Ishikawa (cell line): Measurements from ENCODE around the gene CCL27.

ENCODE experiments used
- CEBPB ChIP-seq: IDR thresholded peaks from 2 replicates; pipeline ENCODE4 v1.6.1; 2012
- CREB1 ChIP-seq: IDR thresholded peaks from 2 replicates; pipeline ENCODE4 v1.6.1; 2012; ENCODE audit warnings: low read depth
- EGR1 ChIP-seq: IDR thresholded peaks from 2 replicates; pipeline ENCODE4 v1.6.1; 2012
- EP300 ChIP-seq: IDR thresholded peaks from 2 replicates; pipeline ENCODE4 v1.6.1; 2012; ENCODE audit warnings: borderline replicate concordance
- FOXM1 ChIP-seq: IDR thresholded peaks from 2 replicates; pipeline ENCODE4 v1.6.1; 2012; ENCODE audit warnings: low read depth, borderline replicate concordance
- NFIC ChIP-seq: IDR thresholded peaks from 2 replicates; pipeline ENCODE4 v1.6.1; 2012
- RAD21 ChIP-seq: IDR thresholded peaks from 2 replicates; pipeline ENCODE4 v1.6.1; 2012; ENCODE audit warnings: low read depth
- REST ChIP-seq: IDR thresholded peaks from 2 replicates; pipeline ENCODE4 v1.6.1; 2012; ENCODE audit warnings: low read depth, mild to moderate bottlenecking
- TAF1 ChIP-seq: IDR thresholded peaks from 2 replicates; pipeline ENCODE4 v1.6.1; 2012; ENCODE audit warnings: low read depth, mild to moderate bottlenecking
- TCF12 ChIP-seq: IDR thresholded peaks from 2 replicates; pipeline ENCODE4 v1.6.1; 2012; ENCODE audit warnings: low read depth
- TEAD4 ChIP-seq: IDR thresholded peaks from 2 replicates; pipeline ENCODE4 v1.6.1; 2012
- YY1 ChIP-seq: IDR thresholded peaks from 2 replicates; pipeline ENCODE4 v1.6.1; 2012; ENCODE audit warnings: low read depth
- ZBTB7A ChIP-seq: IDR thresholded peaks from 2 replicates; pipeline ENCODE4 v1.6.1; 2012; ENCODE audit warnings: low read depth
- TF ChIP-seq, protein P1 (sequence below): IDR thresholded peaks from 2 replicates; pipeline ENCODE4 v1.6.1; 2012
- TF ChIP-seq, protein P2 (sequence below): IDR thresholded peaks from 2 replicates; pipeline ENCODE4 v1.6.1; 2012

Gene CCL27

GRCh38 chr9:34624475-34625185 lies 37.8 kb downstream of the CCL27 start:
- TF ChIP-seq NFIC (no peak), TEAD4 (no peak), FOXM1 (no peak), ZBTB7A (no peak), EP300 (no peak), CREB1 (no peak), RAD21 (no peak), CEBPB (no peak), TCF12 (no peak), EGR1 (no peak), YY1 (no peak), REST (no peak), TAF1 (no peak)
- TF ChIP-seq, protein P1, sequence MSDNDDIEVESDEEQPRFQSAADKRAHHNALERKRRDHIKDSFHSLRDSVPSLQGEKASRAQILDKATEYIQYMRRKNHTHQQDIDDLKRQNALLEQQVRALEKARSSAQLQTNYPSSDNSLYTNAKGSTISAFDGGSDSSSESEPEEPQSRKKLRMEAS, result no peak
- TF ChIP-seq, protein P2, sequence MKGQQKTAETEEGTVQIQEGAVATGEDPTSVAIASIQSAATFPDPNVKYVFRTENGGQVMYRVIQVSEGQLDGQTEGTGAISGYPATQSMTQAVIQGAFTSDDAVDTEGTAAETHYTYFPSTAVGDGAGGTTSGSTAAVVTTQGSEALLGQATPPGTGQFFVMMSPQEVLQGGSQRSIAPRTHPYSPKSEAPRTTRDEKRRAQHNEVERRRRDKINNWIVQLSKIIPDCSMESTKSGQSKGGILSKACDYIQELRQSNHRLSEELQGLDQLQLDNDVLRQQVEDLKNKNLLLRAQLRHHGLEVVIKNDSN, result no peak

DNA sequence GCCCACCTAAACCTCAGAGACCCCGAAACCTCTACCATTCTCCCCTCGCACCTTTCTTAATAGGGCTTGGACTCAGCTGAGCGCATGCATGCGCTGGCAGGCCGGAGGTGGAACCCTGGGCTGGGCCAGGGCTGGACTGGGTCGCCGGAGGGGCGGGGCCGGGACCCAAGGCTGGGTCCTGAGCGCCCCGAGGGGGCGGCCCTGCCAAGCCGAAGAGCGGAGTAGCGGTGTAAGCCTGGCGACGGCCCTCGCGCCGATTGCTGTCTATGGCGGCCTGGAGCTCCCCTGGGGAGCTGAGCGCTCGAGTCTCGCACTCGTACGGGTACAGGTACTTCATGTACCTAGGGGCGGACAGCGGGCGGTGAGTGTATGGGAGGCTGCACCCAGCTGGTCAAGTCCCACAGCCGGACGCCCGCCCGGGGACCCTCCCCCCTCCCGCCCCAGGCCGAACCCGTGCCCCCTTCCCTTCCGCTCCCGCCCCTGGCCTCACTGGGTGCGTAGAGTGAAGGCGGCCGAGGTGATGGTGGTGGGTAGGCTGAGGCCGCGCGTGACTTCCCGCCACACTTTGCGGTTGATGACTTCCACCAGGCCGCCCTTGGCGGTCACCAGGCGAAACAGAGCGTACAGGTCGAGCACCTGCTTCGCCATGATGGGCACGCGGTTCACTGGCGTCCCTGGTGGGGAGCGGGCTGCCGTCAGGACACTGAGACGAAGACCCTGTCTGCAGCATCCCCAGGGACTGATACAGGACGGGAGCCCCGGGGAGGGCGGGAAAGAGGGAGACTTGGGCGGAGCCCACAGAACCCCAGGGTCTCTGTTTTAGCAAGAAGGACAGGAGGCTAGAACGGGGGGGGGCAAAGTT lies 38.9 kb downstream of the CCL27 start:
- TF ChIP-seq REST, result no peak

GRCh38 chr9:34620061-34620994 lies 42.1 kb downstream of the CCL27 start, which contains the start of gene DCTN3:
DCTN3 (minus strand) TSS chr9:34620495; CDS start chr9:34620464, 31 bp downstream.
- TF ChIP-seq RAD21 (no peak), YY1 (peak; percentile 82), EGR1 (no peak), REST (no peak), CEBPB (no peak), FOXM1 (no peak), CREB1 (peak; percentile 80)
- TF ChIP-seq, protein P1, result no peak

GRCh38 chr9:34615132-34615531 lies 47.3 kb downstream of the CCL27 start:
- TF ChIP-seq TCF12 (no peak), RAD21 (no peak), TEAD4 (no peak), TAF1 (no peak), EP300 (no peak), FOXM1 (no peak), ZBTB7A (no peak), REST (no peak), NFIC (no peak), EGR1 (no peak), YY1 (no peak), CREB1 (no peak), CEBPB (no peak)
- TF ChIP-seq, protein P1, result no peak
- TF ChIP-seq, protein P2, result no peak
